Tibial nerve (tissue), 4 donors: ENCODE measurements around the gene MAPKAPK2. TPM values are rescaled to one million over a fixed set of nuclear protein-coding genes. Genes with fewer than 3 reads are reported as not detected.
A peak's percentile ranks its signal among the peaks of the same experiment; 100 is the strongest.
"Not testable (repeated sequence)": the region's sequence is repeated elsewhere in the genome, so short reads cannot be mapped to it uniquely, and the experiment has no call there.

Source experiments
- DNase-seq, 2 donors: peaks; one replicate each; pipeline ENCODE4 v3.0.0-alpha.2; 2019; ENCODE audit warnings: low spot score in 2 of 2
- H3K27ac ChIP-seq, 4 donors: fragments of 200-600 bp; sonication (generic) in 3 of 4; one replicate each; pipeline ENCODE4 v1.5.1; 2017 to 2019; ENCODE audit warnings: mild to moderate bottlenecking in 1 of 4
- H3K27me3 ChIP-seq, 2 donors: fragments of 200-600 bp; sonication (generic) in 1 of 2; one replicate each; pipeline versions ENCODE4 v1.5.1 to v1.6.0; 2017 to 2019
- H3K36me3 ChIP-seq, 3 donors: fragments of 200-600 bp; sonication (generic); one replicate each; pipeline ENCODE4 v1.5.1; 2018 to 2019
- H3K4me1 ChIP-seq, 4 donors: fragments of 200-600 bp; sonication (generic) in 3 of 4; one replicate each; pipeline ENCODE4 v1.5.1; 2017 to 2019
- H3K4me3 ChIP-seq, 4 donors: fragments of 200-600 bp; sonication (generic) in 3 of 4; one replicate each; pipeline ENCODE4 v1.5.1; 2017 to 2019; ENCODE audit warnings: mild to moderate bottlenecking in 1 of 4, moderate library complexity in 1 of 4
- H3K9me3 ChIP-seq, 4 donors: fragments of 200-600 bp; sonication (generic) in 3 of 4; one replicate each; pipeline ENCODE4 v1.5.1; 2017 to 2019
- CTCF ChIP-seq, 5 experiments: fragments of 200-600 bp in 3 of 5; fragments of 450-650 bp in 2 of 5; sonication (generic) in 3 of 5; IDR thresholded peaks; one replicate each; pipeline ENCODE4 v1.5.1; 2016 to 2019; ENCODE audit warnings: antibody characterized with exemption in 5 of 5, mild to moderate bottlenecking in 3 of 5, moderate library complexity in 2 of 5
- EP300 ChIP-seq, 2 donors: sonication (generic); formaldehyde crosslinking; IDR thresholded peaks; one replicate each; pipeline ENCODE4 v1.6.1; 2017; ENCODE audit warnings: antibody characterized with exemption in 2 of 2, mild to moderate bottlenecking in 1 of 2
- POLR2A ChIP-seq, 2 donors: fragments of 450-650 bp; IDR thresholded peaks; one replicate each; pipeline ENCODE4 v1.6.1; 2017; ENCODE audit warnings: antibody characterized with exemption in 2 of 2, mild to moderate bottlenecking in 2 of 2, moderate library complexity in 2 of 2
- WGBS, 2 donors: methylation state at CpG; one replicate each; pipeline ENCODE4 v1.1.5; 2018; 5-methylcytosine and 5-hydroxymethylcytosine counted together
- total RNA-seq, 4 donors: library from RNA; depleted of rRNA; stranded (reverse); fragments of >200 nt; gene quantifications; one replicate each; pipeline ENCODE4 v1.1.0, GENCODE V29; 2016

The MAPKAPK2 gene
- total RNA-seq, 4 donors from 2014 or later = 30.6 to 49.5 (median 38.2) TPM

GRCh38 chr1:206776229-206776628, 91.5 kb downstream of the MAPKAPK2 start:
- Histone ChIP-seq H3K4me3 (no peak overlapping the region), H3K9me3 (no peaks in the 10 kb centered on the region), H3K27me3 (peaks cover 0 to 11% of the 10 kb centered on the region in 2 donors), H3K4me1 (peaks cover 0 to 3% (median 0%) of the 10 kb centered on the region in 4 donors), H3K27ac (no peak overlapping the region), H3K36me3 (no peaks in the 10 kb centered on the region)
- TF ChIP-seq EP300 (IDR thresholded peaks at IDR 0.05) (no peak), POLR2A (IDR thresholded peaks at IDR 0.05) (no peak), CTCF (IDR thresholded peaks at IDR 0.05) (no peak)
- DNase-seq = no peak
- WGBS, 2 donors = 76 to 91% methylated on average over 4 of the region's 4 CpGs

GRCh38 chr1:206778031-206778430, 93.3 kb downstream of the MAPKAPK2 start:
- TF ChIP-seq CTCF (IDR thresholded peaks at IDR 0.05) (no peak), EP300 (IDR thresholded peaks at IDR 0.05) (no peak), POLR2A (IDR thresholded peaks at IDR 0.05) (no peak)
- Histone ChIP-seq H3K4me1 (peaks cover 0 to 1% (median 0%) of the 10 kb centered on the region in 4 donors), H3K27me3 (peaks cover 0 to 11% of the 10 kb centered on the region in 2 donors), H3K9me3 (no peaks in the 10 kb centered on the region), H3K36me3 (no peaks in the 10 kb centered on the region), H3K27ac (no peak overlapping the region), H3K4me3 (no peak overlapping the region)
- WGBS, 2 donors = 87 to 88% methylated on average over 7 of the region's 7 CpGs
- no peak for DNase-seq

GRCh38 chr1:206778911-206779310, 94.2 kb downstream of the MAPKAPK2 start:
- not testable (repeated sequence) for H3K9me3 ChIP-seq, H3K36me3 ChIP-seq, H3K4me1 ChIP-seq, H3K4me3 ChIP-seq, DNase-seq, H3K27me3 ChIP-seq, H3K27ac ChIP-seq
- 66 to 78% methylated on average over 6 of the region's 6 CpGs for WGBS, 2 donors

GRCh38 chr1:206779638-206780037, 94.9 kb downstream of the MAPKAPK2 start:
- TF ChIP-seq EP300 (IDR thresholded peaks at IDR 0.05) (peak in 1 of 2 donors; percentile 43), CTCF (IDR thresholded peaks at IDR 0.05) (no peak), POLR2A (IDR thresholded peaks at IDR 0.05) (no peak)
- whole genome bisulfite sequencing, 2 donors = 43 to 55% methylated on average over 2 of the region's 2 CpGs
- no peaks in the 10 kb centered on the region for H3K36me3 ChIP-seq

GRCh38 chr1:206782448-206782847, 97.7 kb downstream of the MAPKAPK2 start:
- no peaks in the 10 kb centered on the region for H3K36me3 ChIP-seq
- 82 to 86% methylated on average over 2 of the region's 2 CpGs for WGBS, 2 donors
- no peak overlapping the region for H3K4me3 ChIP-seq
- H3K4me1 ChIP-seq = no peaks in the 10 kb centered on the region
- no peak for DNase-seq
- no peak for TF ChIP-seq CTCF (IDR thresholded peaks at IDR 0.05)
- no peak for TF ChIP-seq POLR2A (IDR thresholded peaks at IDR 0.05)
- TF ChIP-seq EP300 (IDR thresholded peaks at IDR 0.05) = no peak
- H3K9me3 ChIP-seq = no peaks in the 10 kb centered on the region
- no peak overlapping the region for H3K27ac ChIP-seq
- no peaks in the 10 kb centered on the region for H3K27me3 ChIP-seq

More at GRCh38 chr1:206779638-206780037, 94.9 kb downstream of the MAPKAPK2 start:
- Histone ChIP-seq H3K4me1 (no peaks in the 10 kb centered on the region), H3K9me3 (no peaks in the 10 kb centered on the region), H3K4me3 (no peak overlapping the region), H3K27ac (no peak overlapping the region), H3K27me3 (peaks cover 0 to under 1% of the 10 kb centered on the region in 2 donors)
- DNase-seq = no peak

- Histone ChIP-seq H3K9me3 (no peaks in the 10 kb centered on the region), H3K27ac (no peak overlapping the region), H3K27me3 (no peaks in the 10 kb centered on the region), H3K4me1 (no peaks in the 10 kb centered on the region), H3K4me3 (no peak overlapping the region), H3K36me3 (no peaks in the 10 kb centered on the region)
- 77 to 90% methylated on average over 6 to 7 of the region's 7 CpGs for WGBS, 2 donors
- no peak for DNase-seq
- TF ChIP-seq EP300 (IDR thresholded peaks at IDR 0.05) (no peak), POLR2A (IDR thresholded peaks at IDR 0.05) (no peak), CTCF (IDR thresholded peaks at IDR 0.05) (no peak)
These were observed 98.8 kb downstream of the MAPKAPK2 start for GRCh38 chr1:206783506-206783905.
